ENCODE results near the gene HNRNPCL4.
"Not testable (repeated sequence)": the region's sequence is repeated elsewhere in the genome, so short reads cannot be mapped to it uniquely, and the experiment has no call there.

- TF ChIP-seq CTCF, POLR2A (IDR thresholded peaks at IDR 0.05): not testable (repeated sequence)
Measured at GRCh38 chr1:13171548-13171947, 6.1 kb upstream of the HNRNPCL4 start, which contains the start of gene PRAMEF9.
